LoVo (cell line): ENCODE results near the gene RYR3.
A peak's percentile ranks its signal among the peaks of the same experiment; 100 is the strongest.
"Not testable (repeated sequence)": the region's sequence is repeated elsewhere in the genome, so short reads cannot be mapped to it uniquely, and the experiment has no call there.

Experiments
- DNase-seq: peaks from one replicate; pipeline ENCODE4 v3.0.0-alpha.2; 2016; ENCODE audit warnings: low spot score

The RYR3 gene

GRCh38 chr15:33516563-33516962 is 205.8 kb downstream of the RYR3 start:
- no peak for DNase-seq

- no peak for DNase-seq
Measured at GRCh38 chr15:33517944-33518343, 207.2 kb downstream of the RYR3 start.

- DNase-seq, result no peak
Measured at GRCh38 chr15:33518421-33518820, 207.7 kb downstream of the RYR3 start.

- DNase-seq, result no peak
Measured at GRCh38 chr15:33524274-33524673, 213.5 kb downstream of the RYR3 start.

GRCh38 chr15:33526532-33526931 is 215.8 kb downstream of the RYR3 start:
- no peak for DNase-seq

GRCh38 chr15:33533197-33533596 is 222.4 kb downstream of the RYR3 start:
- no peak for DNase-seq

- no peak for DNase-seq
Measured at GRCh38 chr15:33534642-33535041, 223.9 kb downstream of the RYR3 start.

- no peak for DNase-seq
Measured at GRCh38 chr15:33535135-33535534, 224.4 kb downstream of the RYR3 start.

- DNase-seq, result no peak
Measured at GRCh38 chr15:33539825-33540573, 229.2 kb downstream of the RYR3 start.

GRCh38 chr15:33543957-33544356 is 233.2 kb downstream of the RYR3 start:
- DNase-seq, result no peak

- no peak for DNase-seq
Measured at GRCh38 chr15:33545866-33546265, 235.1 kb downstream of the RYR3 start.

GRCh38 chr15:33547876-33548275 is 237.1 kb downstream of the RYR3 start:
- DNase-seq, result peak; percentile 38

GRCh38 chr15:33551860-33552259 is 241.1 kb downstream of the RYR3 start:
- DNase-seq, result no peak

GRCh38 chr15:33553157-33553556 is 242.4 kb downstream of the RYR3 start:
- DNase-seq, result no peak

- no peak for DNase-seq
Measured at GRCh38 chr15:33559207-33559890, 248.6 kb downstream of the RYR3 start.

- no peak for DNase-seq
Measured at GRCh38 chr15:33561407-33561806, 250.6 kb downstream of the RYR3 start.

- DNase-seq, result no peak
Measured at GRCh38 chr15:33561967-33562366, 251.2 kb downstream of the RYR3 start.

GRCh38 chr15:33565094-33565493 is 254.3 kb downstream of the RYR3 start:
- DNase-seq, result no peak

- no peak for DNase-seq
Measured at GRCh38 chr15:33567652-33568051, 256.9 kb downstream of the RYR3 start.

- DNase-seq, result no peak
Measured at GRCh38 chr15:33569036-33569435, 258.3 kb downstream of the RYR3 start.

- DNase-seq, result not testable (repeated sequence)
Measured at GRCh38 chr15:33577911-33578310, 267.1 kb downstream of the RYR3 start.

GRCh38 chr15:33580526-33580925 is 269.8 kb downstream of the RYR3 start:
- DNase-seq, result no peak

- no peak for DNase-seq
Measured at GRCh38 chr15:33581032-33581431, 270.3 kb downstream of the RYR3 start.

- DNase-seq, result peak; percentile 5
Measured at GRCh38 chr15:33584797-33585196, 274.0 kb downstream of the RYR3 start.
